ACC112 (cell line): ENCODE data around the gene C5orf63.
A peak's percentile ranks its signal among the peaks of the same experiment; 100 is the strongest.
"Not testable (repeated sequence)": the region's sequence is repeated elsewhere in the genome, so short reads cannot be mapped to it uniquely, and the experiment has no call there.

Experiments
- H2AFZ ChIP-seq: fragments of 200-600 bp; sonication (generic); one replicate; pipeline ENCODE4 v1.6.0; 2017; ENCODE audit warnings: antibody characterized with exemption, low read length; ENCODE audit not compliant: unreplicated experiment
- H3K27ac ChIP-seq: fragments of 200-600 bp; sonication (generic); 2 replicates; pipeline ENCODE4 v1.5.1; 2014; ENCODE audit warnings: low read depth, mild to moderate bottlenecking, antibody characterized with exemption, low read length, moderate library complexity
- H3K27me3 ChIP-seq: fragments of 200-600 bp; sonication (generic); 2 replicates; pipeline ENCODE4 v1.6.1; 2014; ENCODE audit warnings: mild to moderate bottlenecking, antibody characterized with exemption, low read length, moderate library complexity, mixed read lengths; ENCODE audit not compliant: insufficient read depth
- H3K36me3 ChIP-seq: fragments of 200-600 bp; sonication (generic); 2 replicates; pipeline ENCODE4 v1.6.1; 2016; ENCODE audit warnings: mild to moderate bottlenecking, antibody characterized with exemption, low read length, moderate library complexity, mixed read lengths; ENCODE audit not compliant: insufficient read depth
- H3K4me1 ChIP-seq: fragments of 200-600 bp; sonication (generic); one replicate; pipeline ENCODE4 v1.6.1; 2016; ENCODE audit warnings: low read length, mixed read lengths; ENCODE audit not compliant: insufficient read depth, unreplicated experiment, control insufficient read depth
- H3K4me3 ChIP-seq: fragments of 200-600 bp; sonication (generic); 2 replicates; pipeline ENCODE4 v1.5.1; 2014; ENCODE audit warnings: mild to moderate bottlenecking, low read depth, low read length
- H3K79me2 ChIP-seq: fragments of 200-600 bp; sonication (generic); one replicate; pipeline ENCODE4 v1.6.0; 2016; ENCODE audit warnings: low read length; ENCODE audit not compliant: control insufficient read depth, unreplicated experiment, insufficient read depth

C5orf63 gene

DNA sequence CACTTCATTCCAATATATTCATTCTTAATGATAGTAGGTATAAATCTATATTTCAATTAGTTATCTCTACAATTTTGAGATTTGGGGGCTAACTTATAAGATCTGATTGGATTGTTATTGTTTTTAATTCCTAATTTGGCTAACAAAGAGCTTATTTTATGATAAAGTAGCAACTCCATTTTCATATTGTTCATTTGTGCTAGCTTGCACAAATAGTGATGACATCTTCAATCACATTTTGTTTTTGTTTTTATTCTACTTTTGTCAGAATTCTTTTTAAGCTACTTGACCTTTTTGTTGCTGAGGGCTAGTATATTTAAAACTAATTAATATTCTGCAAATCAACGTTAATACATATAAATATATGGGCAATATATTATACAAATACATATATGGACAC, 65.8 kb downstream of the C5orf63 start:
- H3K4me1 ChIP-seq = peaks cover 23% of the 10 kb centered on the region

DNA sequence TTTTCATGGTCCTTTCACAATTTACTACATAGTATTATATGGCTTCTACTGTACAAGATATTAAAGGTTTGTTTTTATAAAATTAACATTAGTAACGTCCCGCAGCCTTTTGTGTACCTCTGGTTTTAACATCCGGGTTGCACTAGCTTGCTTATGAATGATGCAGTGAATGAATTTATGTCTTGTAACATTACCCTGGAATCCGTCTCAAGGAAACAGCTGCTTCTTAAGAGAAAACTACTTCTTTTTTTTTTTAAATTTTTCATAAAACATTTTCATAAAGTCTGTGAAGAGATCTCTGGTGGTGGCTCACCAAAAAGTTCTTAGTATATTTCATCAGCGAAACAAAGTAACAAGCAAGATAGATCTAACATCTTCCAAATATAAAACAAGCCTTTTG, 66.6 kb downstream of the C5orf63 start:
- no peaks in the 10 kb centered on the region for H3K36me3 ChIP-seq
- H3K79me2 ChIP-seq = no peaks in the 10 kb centered on the region
- H3K4me3 ChIP-seq = 0 out of 2 replicates have a peak overlapping the region, but pooled peaks have one; percentile 17
- H2AFZ ChIP-seq = no peak overlapping the region
- peaks cover 23% of the 10 kb centered on the region for H3K4me1 ChIP-seq
- no peaks in the 10 kb centered on the region for H3K27me3 ChIP-seq
- no peak overlapping the region for H3K27ac ChIP-seq

More for the DNA sequence above, 65.8 kb downstream of the C5orf63 start:
- Histone ChIP-seq H3K27me3 (no peaks in the 10 kb centered on the region), H3K4me3 (no peak overlapping the region), H3K79me2 (no peaks in the 10 kb centered on the region), H3K36me3 (no peaks in the 10 kb centered on the region), H3K27ac (no peak overlapping the region), H2AFZ (no peak overlapping the region)

DNA sequence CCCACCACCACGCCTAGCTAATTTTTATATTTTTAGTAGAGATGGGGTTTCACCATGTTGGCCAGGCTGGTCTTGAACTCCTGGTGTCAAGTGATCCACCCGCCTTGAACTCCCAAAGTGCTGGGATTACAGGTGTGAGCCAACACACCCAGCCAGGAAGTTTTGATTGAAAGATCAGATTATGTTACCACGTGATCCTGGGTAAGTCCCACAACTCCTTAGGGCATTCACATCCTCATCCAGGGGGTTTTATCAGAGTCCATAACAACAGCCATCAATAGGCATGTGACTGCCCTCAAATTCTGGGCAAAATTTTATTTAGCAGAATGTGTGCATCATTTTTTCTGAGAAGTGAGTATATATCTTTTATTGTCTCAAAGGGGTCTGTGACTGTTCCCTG, 68.0 kb downstream of the C5orf63 start:
- H3K4me3 ChIP-seq, H3K79me2 ChIP-seq, H3K27ac ChIP-seq, H3K36me3 ChIP-seq, H2AFZ ChIP-seq, H3K27me3 ChIP-seq: not testable (repeated sequence)
- peaks cover 17% of the 10 kb centered on the region for H3K4me1 ChIP-seq

DNA sequence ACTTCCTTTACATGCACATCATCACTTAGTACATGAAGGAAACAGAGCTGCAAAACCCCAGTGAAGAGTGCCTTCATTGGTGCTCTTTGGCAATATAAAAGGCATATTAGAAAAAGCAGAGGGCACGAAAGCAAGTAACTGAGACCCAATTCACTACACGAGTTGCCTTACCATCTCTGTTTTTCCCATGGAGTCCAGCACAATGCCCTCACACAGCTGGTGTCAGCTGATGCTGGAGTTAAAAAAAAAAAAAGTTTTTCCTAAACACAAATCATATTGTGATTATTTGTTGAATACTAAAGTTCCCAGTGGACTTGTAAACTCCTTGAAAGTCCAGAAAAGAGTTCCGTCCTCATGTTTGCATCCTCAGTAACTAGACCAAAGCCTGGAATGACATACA, 68.6 kb downstream of the C5orf63 start:
- H3K4me3 ChIP-seq = no peak overlapping the region

DNA sequence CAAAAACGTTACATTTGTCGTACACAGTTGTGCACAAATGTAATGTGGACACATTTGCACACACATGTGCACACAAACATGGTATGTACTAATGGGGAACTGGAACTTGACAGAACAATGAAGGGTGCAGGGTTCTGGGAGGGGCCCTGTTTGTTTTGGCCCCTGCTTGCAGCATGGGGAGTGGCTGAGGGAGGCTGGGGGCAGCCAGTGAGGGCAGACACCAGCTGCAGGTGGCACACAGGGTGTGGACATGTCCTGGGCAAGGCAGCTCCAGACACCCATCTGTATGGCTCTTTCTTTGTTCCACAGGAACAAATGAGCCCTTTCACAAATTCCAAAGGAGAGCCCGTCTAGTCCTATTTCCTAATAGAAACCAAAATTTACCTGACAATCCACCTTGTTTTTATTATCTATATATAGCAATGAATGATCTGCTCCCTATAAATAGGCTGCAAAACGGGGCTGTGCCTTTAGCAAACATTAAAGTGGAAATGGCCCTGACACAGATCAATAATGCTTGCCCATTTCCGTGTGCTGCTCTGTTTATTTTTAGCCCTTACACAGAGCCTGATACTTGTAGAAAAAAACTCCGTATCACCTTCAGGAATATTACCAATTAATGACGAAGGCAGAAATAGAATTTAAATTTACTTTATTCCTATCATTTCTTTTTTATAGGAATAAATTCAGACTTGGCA, 69.4 kb downstream of the C5orf63 start:
- Histone ChIP-seq H2AFZ (no peak overlapping the region), H3K4me3 (no peak overlapping the region), H3K27me3 (no peaks in the 10 kb centered on the region), H3K27ac (no peak overlapping the region), H3K36me3 (no peaks in the 10 kb centered on the region), H3K79me2 (no peaks in the 10 kb centered on the region), H3K4me1 (peaks cover 16% of the 10 kb centered on the region)

More for the DNA sequence above, 68.6 kb downstream of the C5orf63 start:
- Histone ChIP-seq H2AFZ (no peak overlapping the region), H3K27ac (no peak overlapping the region), H3K4me1 (peaks cover 16% of the 10 kb centered on the region), H3K79me2 (no peaks in the 10 kb centered on the region), H3K27me3 (no peaks in the 10 kb centered on the region), H3K36me3 (no peaks in the 10 kb centered on the region)

DNA sequence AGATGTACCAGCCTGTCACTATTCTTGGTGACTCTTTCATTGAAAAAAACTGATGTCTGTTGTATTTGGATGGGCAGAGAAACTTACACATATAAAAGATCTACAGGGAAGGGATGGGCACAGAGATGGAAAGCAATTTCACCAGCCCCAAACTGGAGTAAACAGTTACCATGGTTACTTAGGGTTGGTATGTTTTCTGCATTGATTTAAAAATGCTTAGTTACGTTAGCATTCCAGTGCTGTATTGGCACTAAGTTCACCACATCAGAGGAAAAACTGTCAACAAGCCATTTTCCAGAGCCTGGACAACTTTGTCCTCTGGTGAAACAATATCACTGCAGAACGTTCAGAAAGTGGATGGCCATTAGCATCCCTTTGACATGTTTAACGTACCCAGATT, 70.9 kb downstream of the C5orf63 start:
- Histone ChIP-seq H3K4me1 (peaks cover 16% of the 10 kb centered on the region), H2AFZ (peak overlapping the region; percentile 33), H3K27ac (peak overlapping the region; percentile 84), H3K4me3 (no peak overlapping the region), H3K79me2 (no peaks in the 10 kb centered on the region), H3K36me3 (no peaks in the 10 kb centered on the region), H3K27me3 (no peaks in the 10 kb centered on the region)

DNA sequence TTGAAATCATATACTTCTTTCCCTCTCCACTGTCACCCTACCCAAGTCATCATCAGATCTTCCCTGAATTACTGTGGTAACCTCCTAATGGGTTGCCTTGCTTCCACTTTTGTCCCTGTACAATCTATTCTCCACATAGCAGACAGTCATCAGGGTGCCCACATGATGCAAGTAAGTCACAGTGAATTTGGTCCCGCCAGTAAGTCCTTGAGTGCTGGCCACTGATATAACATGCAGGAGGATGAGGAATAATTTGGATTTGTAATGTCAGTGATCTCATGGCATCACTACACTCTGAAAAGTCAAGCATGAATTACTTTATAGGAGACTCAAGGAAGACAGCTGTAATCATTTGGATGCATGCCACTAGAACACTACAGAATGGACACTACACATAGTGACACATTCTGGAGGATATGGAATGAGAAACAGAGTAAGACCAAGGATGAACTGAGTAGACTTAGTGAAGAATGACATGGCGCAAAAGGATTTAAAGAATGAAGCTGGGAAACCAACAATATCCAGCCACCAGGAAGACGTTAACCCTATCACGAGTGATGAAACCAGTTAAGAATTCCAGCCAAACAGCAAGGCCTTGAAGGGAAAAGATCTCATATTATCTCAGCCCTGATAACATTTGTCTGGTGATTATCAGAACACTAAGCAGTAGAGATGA, 71.5 kb downstream of the C5orf63 start:
- Histone ChIP-seq H3K27me3 (no peaks in the 10 kb centered on the region), H3K36me3 (no peaks in the 10 kb centered on the region), H3K79me2 (no peaks in the 10 kb centered on the region), H3K4me3 (no peak overlapping the region), H3K27ac (peak overlapping the region; percentile 84), H2AFZ (peak overlapping the region; percentile 33), H3K4me1 (peaks cover 16% of the 10 kb centered on the region)
